OCI-LY3 (cell line): ENCODE data around the gene JARID2.

Experiments used
- EZH2phosphoT487 ChIP-seq: fragments of 200-600 bp; shearing (Covaris generic); IDR thresholded peaks from 2 replicates; pipeline ENCODE4 v1.6.1; 2018; ENCODE audit warnings: antibody characterized with exemption, mixed run types, low read depth
- TF ChIP-seq, protein P1 (sequence below): fragments of 200-600, 300-600 bp; sonication (generic); IDR thresholded peaks from 2 replicates; pipeline ENCODE4 v1.5.1; 2014; ENCODE audit warnings: antibody characterized with exemption, low read length, low read depth

GRCh38 chr6:15200087-15200486, 45.8 kb upstream of the JARID2 start:
- TF ChIP-seq, protein P1, sequence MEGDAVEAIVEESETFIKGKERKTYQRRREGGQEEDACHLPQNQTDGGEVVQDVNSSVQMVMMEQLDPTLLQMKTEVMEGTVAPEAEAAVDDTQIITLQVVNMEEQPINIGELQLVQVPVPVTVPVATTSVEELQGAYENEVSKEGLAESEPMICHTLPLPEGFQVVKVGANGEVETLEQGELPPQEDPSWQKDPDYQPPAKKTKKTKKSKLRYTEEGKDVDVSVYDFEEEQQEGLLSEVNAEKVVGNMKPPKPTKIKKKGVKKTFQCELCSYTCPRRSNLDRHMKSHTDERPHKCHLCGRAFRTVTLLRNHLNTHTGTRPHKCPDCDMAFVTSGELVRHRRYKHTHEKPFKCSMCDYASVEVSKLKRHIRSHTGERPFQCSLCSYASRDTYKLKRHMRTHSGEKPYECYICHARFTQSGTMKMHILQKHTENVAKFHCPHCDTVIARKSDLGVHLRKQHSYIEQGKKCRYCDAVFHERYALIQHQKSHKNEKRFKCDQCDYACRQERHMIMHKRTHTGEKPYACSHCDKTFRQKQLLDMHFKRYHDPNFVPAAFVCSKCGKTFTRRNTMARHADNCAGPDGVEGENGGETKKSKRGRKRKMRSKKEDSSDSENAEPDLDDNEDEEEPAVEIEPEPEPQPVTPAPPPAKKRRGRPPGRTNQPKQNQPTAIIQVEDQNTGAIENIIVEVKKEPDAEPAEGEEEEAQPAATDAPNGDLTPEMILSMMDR, result no peak
- TF ChIP-seq EZH2phosphoT487, result no peak
